Liver (tissue), 3 donors: ENCODE measurements around the gene TRIM8.

ENCODE experiments used
- ATF3 ChIP-seq: IDR thresholded peaks from 2 replicates; pipeline ENCODE4 v1.6.1; 2016; ENCODE audit warnings: antibody characterized with exemption
- CTCF ChIP-seq: fragments of 150-350 bp; IDR thresholded peaks from 2 replicates; pipeline ENCODE4 v1.5.1; 2017; ENCODE audit warnings: improper control_type of control experiment, low read depth, low read length; ENCODE audit not compliant: missing input control
- FOXA1 ChIP-seq: IDR thresholded peaks from 2 replicates; pipeline ENCODE4 v1.6.1; 2016; ENCODE audit warnings: antibody characterized with exemption
- JUND ChIP-seq, 2 donors: IDR thresholded peaks; 2 replicates each; pipeline ENCODE4 v1.6.1; 2016; ENCODE audit warnings: antibody characterized with exemption in 2 of 2
- MAX ChIP-seq: IDR thresholded peaks from 2 replicates; pipeline ENCODE4 v1.6.1; 2016; ENCODE audit warnings: antibody characterized with exemption
- RXRA ChIP-seq, 2 donors: IDR thresholded peaks; 2 replicates each; pipeline ENCODE4 v1.6.1; 2017 to 2018; ENCODE audit warnings: antibody characterized with exemption in 2 of 2, mild to moderate bottlenecking in 1 of 2
- SP1 ChIP-seq: IDR thresholded peaks from 2 replicates; pipeline ENCODE4 v1.6.1; 2018; ENCODE audit warnings: antibody characterized with exemption, mild to moderate bottlenecking
- TAF1 ChIP-seq: conservative IDR thresholded peaks from 2 replicates; pipeline ENCODE4 v1.6.1; 2016; ENCODE audit warnings: antibody characterized with exemption, mild to moderate bottlenecking
- YY1 ChIP-seq: IDR thresholded peaks from 2 replicates; pipeline ENCODE4 v1.6.1; 2016; ENCODE audit warnings: antibody characterized with exemption, mild to moderate bottlenecking
- donor health status: healthy.
- donor health status: healthy.

- TF ChIP-seq TAF1 (no peak), CTCF (no peak), SP1 (no peak), JUND (IDR thresholded peaks at IDR 0.05) (no peak), ATF3 (no peak), RXRA (IDR thresholded peaks at IDR 0.05) (no peak), FOXA1 (no peak), MAX (no peak), YY1 (no peak)
These were observed 17.4 kb downstream of the TRIM8 start for GRCh38 chr10:102661658-102662028.
